Neural progenitor cell (in vitro differentiated cells): ENCODE data around the gene TSNAXIP1. TPM values are rescaled to one million over a fixed set of nuclear protein-coding genes. Genes with fewer than 3 reads are reported as not detected.

ENCODE experiments used
- DNase-seq: peaks from one replicate; pipeline ENCODE4 v3.0.0-alpha.2; 2016; ENCODE audit warnings: low spot score
- H2AFZ ChIP-seq: fragments of 200-600 bp; sonication (generic); replicated peaks from 2 replicates; pipeline ENCODE4 v1.6.1; 2016; ENCODE audit warnings: antibody characterized with exemption
- H3F3A ChIP-seq: fragments of 200-600 bp; sonication (generic); 2 replicates; pipeline ENCODE4 v1.6.1; 2016; ENCODE audit warnings: antibody characterized with exemption, low read depth
- H3K27ac ChIP-seq: fragments of 200-600 bp; sonication (generic); 2 replicates; pipeline ENCODE4 v1.5.1; 2016; ENCODE audit warnings: mild to moderate bottlenecking
- H3K27me3 ChIP-seq: fragments of 200-600 bp; sonication (generic); 2 replicates; pipeline ENCODE4 v1.6.1; 2016; ENCODE audit warnings: mild to moderate bottlenecking, moderate library complexity
- H3K36me3 ChIP-seq: fragments of 200-600 bp; sonication (generic); 2 replicates; pipeline ENCODE4 v1.5.1; 2016
- H3K4me1 ChIP-seq: fragments of 200-600 bp; sonication (generic); 2 replicates; pipeline ENCODE4 v1.6.1; 2016; ENCODE audit warnings: mixed run types
- H3K4me2 ChIP-seq: fragments of 200-600 bp; sonication (generic); 2 replicates; pipeline ENCODE4 v1.6.1; 2016
- H3K4me3 ChIP-seq: fragments of 200-600 bp; sonication (generic); 2 replicates; pipeline ENCODE4 v1.5.1; 2016
- H3K79me2 ChIP-seq: fragments of 200-600 bp; sonication (generic); 2 replicates; pipeline ENCODE4 v1.6.1; 2016; ENCODE audit warnings: low read depth
- H3K9ac ChIP-seq: fragments of 200-600 bp; sonication (generic); 2 replicates; pipeline ENCODE4 v1.6.1; 2016
- H3K9me3 ChIP-seq: fragments of 200-600 bp; sonication (generic); 2 replicates; pipeline ENCODE4 v1.5.1; 2016; ENCODE audit warnings: low read depth
- H4K20me1 ChIP-seq: fragments of 200-600 bp; sonication (generic); 2 replicates; pipeline ENCODE4 v1.6.1; 2016; ENCODE audit warnings: low read depth
- H3K27ac Mint-ChIP-seq: 3 replicates; pipeline ENCODE4 v1.8.0; 2021; ENCODE audit warnings: mixed read lengths
- H3K27me3 Mint-ChIP-seq: 2 replicates; pipeline ENCODE4 v1.8.0; 2022; ENCODE audit warnings: low read depth, mild to moderate bottlenecking, inconsistent platforms, moderate library complexity, mixed read lengths; ENCODE audit not compliant: insufficient read depth
- H3K36me3 Mint-ChIP-seq: 3 replicates; pipeline ENCODE4 v1.8.0; 2021; ENCODE audit warnings: mixed read lengths
- H3K4me1 Mint-ChIP-seq: 3 replicates; pipeline ENCODE4 v1.8.0; 2021; ENCODE audit warnings: mixed read lengths
- H3K4me3 Mint-ChIP-seq: 3 replicates; pipeline ENCODE4 v1.8.0; 2021; ENCODE audit warnings: mild to moderate bottlenecking, moderate library complexity, mixed read lengths
- H3K9me3 Mint-ChIP-seq: 3 replicates; pipeline ENCODE4 v1.8.0; 2020; ENCODE audit warnings: mixed read lengths
- EZH2 ChIP-seq: fragments of 200-600 bp; sonication (generic); IDR thresholded peaks from 2 replicates; pipeline ENCODE4 v1.6.1; 2017; ENCODE audit warnings: antibody characterized with exemption, mild to moderate bottlenecking, moderate library complexity
- EZH2phosphoT487 ChIP-seq: fragments of 200-600 bp; sonication (generic); IDR thresholded peaks from 2 replicates; pipeline ENCODE4 v1.6.1; 2017; ENCODE audit warnings: antibody characterized with exemption
- total RNA-seq: library from RNA; depleted of rRNA; stranded (reverse); fragments of >200 nt; gene quantifications from 2 replicates; pipeline ENCODE4 v1.2.3, GENCODE V29; 2015; ENCODE audit warnings: low replicate concordance
- TF ChIP-seq, protein P1 (sequence below): fragments of 200-600 bp; sonication (generic); IDR thresholded peaks from 2 replicates; pipeline ENCODE4 v1.5.1; 2017; ENCODE audit warnings: antibody characterized with exemption, mild to moderate bottlenecking

The TSNAXIP1 gene
- total RNA-seq, 1 donor from 2014 or later = 2.9 TPM

DNA sequence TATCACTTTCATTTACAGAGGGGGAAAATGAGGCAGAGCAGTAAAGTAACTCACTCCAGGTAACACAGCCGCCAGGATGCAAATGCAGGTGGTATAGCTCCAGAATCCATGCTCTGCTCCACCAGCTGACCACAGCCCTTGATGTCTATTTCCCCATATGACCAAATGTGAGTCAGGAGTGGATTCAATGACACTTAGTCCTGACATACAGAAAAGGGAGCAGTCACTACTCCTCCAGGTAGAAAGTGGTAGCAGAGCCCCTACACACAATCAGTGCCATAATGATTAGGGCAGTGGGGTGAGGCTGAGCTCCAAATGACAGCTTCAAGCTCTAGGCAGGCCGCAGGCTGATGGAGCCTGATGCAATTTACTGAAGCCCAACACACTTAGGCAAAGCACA lies 44.3 kb upstream of the TSNAXIP1 start:
- no peaks in the 10 kb centered on the region for H3F3A ChIP-seq
- no peak for TF ChIP-seq EZH2phosphoT487
- H3K4me1 ChIP-seq = peaks cover 8% of the 10 kb centered on the region
- peaks cover 17% of the 10 kb centered on the region for H3K36me3 Mint-ChIP-seq
- peaks cover 2% of the 10 kb centered on the region for H3K4me1 Mint-ChIP-seq
- H3K4me3 Mint-ChIP-seq = no peak overlapping the region
- H4K20me1 ChIP-seq = peaks cover 23% of the 10 kb centered on the region
- no peak overlapping the region for H2AFZ ChIP-seq
- no peaks in the 10 kb centered on the region for H3K27me3 ChIP-seq
- H3K27ac Mint-ChIP-seq = no peak overlapping the region
- no peaks in the 10 kb centered on the region for H3K9me3 Mint-ChIP-seq
- H3K27me3 Mint-ChIP-seq = peaks cover 5% of the 10 kb centered on the region
- no peaks in the 10 kb centered on the region for H3K79me2 ChIP-seq
- no peak overlapping the region for H3K4me3 ChIP-seq
- H3K9me3 ChIP-seq = no peaks in the 10 kb centered on the region
- no peak overlapping the region for H3K27ac ChIP-seq
- H3K9ac ChIP-seq = no peak overlapping the region
- H3K36me3 ChIP-seq = no peaks in the 10 kb centered on the region
- DNase-seq = no peak
- no peak overlapping the region for H3K4me2 ChIP-seq

DNA sequence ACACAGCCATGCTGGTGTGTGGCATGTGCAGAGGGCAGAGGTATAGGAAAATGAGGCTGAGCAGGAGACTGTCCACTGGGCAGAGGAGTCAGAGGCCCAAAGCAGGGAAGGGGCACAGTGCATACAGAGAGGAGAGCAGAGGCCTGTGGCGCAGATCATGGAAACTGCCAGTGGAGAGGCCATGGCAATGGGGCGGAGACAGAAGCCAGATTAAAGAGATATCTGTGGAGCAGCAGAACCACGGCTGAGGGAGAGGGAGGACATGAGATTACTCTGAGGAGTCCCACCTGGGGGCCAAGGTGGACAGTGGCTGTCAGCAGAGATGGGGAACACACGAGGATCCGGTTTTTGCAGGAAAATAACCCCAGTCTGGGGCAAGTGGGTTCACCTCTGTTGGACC lies 43.6 kb upstream of the TSNAXIP1 start:
- Mint-ChIP-seq H3K4me1 (peaks cover 2% of the 10 kb centered on the region), H3K27me3 (peaks cover 3% of the 10 kb centered on the region), H3K36me3 (peaks cover 17% of the 10 kb centered on the region), H3K27ac (no peak overlapping the region), H3K4me3 (no peak overlapping the region), H3K9me3 (no peaks in the 10 kb centered on the region)
- no peak overlapping the region for H3K27ac ChIP-seq
- no peaks in the 10 kb centered on the region for H3K79me2 ChIP-seq
- no peaks in the 10 kb centered on the region for H3K9me3 ChIP-seq
- peaks cover 23% of the 10 kb centered on the region for H4K20me1 ChIP-seq
- DNase-seq = no peak
- H3F3A ChIP-seq = no peaks in the 10 kb centered on the region
- TF ChIP-seq EZH2 (no peak), EZH2phosphoT487 (no peak)
- TF ChIP-seq, protein P1, sequence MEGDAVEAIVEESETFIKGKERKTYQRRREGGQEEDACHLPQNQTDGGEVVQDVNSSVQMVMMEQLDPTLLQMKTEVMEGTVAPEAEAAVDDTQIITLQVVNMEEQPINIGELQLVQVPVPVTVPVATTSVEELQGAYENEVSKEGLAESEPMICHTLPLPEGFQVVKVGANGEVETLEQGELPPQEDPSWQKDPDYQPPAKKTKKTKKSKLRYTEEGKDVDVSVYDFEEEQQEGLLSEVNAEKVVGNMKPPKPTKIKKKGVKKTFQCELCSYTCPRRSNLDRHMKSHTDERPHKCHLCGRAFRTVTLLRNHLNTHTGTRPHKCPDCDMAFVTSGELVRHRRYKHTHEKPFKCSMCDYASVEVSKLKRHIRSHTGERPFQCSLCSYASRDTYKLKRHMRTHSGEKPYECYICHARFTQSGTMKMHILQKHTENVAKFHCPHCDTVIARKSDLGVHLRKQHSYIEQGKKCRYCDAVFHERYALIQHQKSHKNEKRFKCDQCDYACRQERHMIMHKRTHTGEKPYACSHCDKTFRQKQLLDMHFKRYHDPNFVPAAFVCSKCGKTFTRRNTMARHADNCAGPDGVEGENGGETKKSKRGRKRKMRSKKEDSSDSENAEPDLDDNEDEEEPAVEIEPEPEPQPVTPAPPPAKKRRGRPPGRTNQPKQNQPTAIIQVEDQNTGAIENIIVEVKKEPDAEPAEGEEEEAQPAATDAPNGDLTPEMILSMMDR = no peak
- no peaks in the 10 kb centered on the region for H3K36me3 ChIP-seq
- H2AFZ ChIP-seq = no peak overlapping the region
- no peak overlapping the region for H3K4me2 ChIP-seq
- H3K4me3 ChIP-seq = no peak overlapping the region
- peaks cover 8% of the 10 kb centered on the region for H3K4me1 ChIP-seq
- no peaks in the 10 kb centered on the region for H3K27me3 ChIP-seq
- no peak overlapping the region for H3K9ac ChIP-seq

DNA sequence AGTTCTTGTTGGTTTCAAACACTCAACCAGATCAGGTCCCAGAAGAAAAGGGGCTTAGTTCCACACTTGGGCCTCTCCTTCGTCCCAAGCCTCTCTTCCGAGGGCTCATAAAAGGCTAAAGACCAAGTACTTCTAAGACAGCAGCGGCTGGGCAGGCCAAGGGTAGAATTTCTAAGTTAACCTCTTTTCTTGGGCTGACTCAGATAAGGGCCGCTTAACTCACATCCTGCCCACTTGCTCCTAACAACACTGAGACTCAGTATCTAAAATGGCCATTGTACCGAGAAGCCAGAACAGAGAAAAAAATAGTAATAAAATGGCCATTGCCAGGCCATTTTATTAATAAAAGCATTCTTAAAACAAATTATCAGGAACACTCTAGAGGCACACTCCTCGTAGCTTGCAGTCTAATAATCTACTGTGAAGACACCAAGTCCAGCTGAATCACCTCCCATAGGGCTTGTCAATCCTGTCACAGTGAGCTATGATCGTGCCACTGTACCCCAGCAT lies 42.5 kb upstream of the TSNAXIP1 start:
- Histone ChIP-seq H3K4me3 (no peak overlapping the region), H3K9me3 (no peaks in the 10 kb centered on the region), H3K4me2 (no peak overlapping the region), H4K20me1 (peaks cover 23% of the 10 kb centered on the region), H2AFZ (no peak overlapping the region), H3K79me2 (no peaks in the 10 kb centered on the region), H3K4me1 (peaks cover 8% of the 10 kb centered on the region), H3K27ac (no peak overlapping the region), H3F3A (no peaks in the 10 kb centered on the region), H3K27me3 (no peaks in the 10 kb centered on the region), H3K36me3 (no peaks in the 10 kb centered on the region), H3K9ac (no peak overlapping the region)
- Mint-ChIP-seq H3K9me3 (no peaks in the 10 kb centered on the region), H3K4me1 (peaks cover 2% of the 10 kb centered on the region), H3K4me3 (no peak overlapping the region), H3K27ac (no peak overlapping the region), H3K27me3 (peaks cover 3% of the 10 kb centered on the region), H3K36me3 (peaks cover 19% of the 10 kb centered on the region)
- no peak for DNase-seq
- TF ChIP-seq EZH2phosphoT487 (no peak), EZH2 (no peak)
- TF ChIP-seq, protein P1 = no peak

DNA sequence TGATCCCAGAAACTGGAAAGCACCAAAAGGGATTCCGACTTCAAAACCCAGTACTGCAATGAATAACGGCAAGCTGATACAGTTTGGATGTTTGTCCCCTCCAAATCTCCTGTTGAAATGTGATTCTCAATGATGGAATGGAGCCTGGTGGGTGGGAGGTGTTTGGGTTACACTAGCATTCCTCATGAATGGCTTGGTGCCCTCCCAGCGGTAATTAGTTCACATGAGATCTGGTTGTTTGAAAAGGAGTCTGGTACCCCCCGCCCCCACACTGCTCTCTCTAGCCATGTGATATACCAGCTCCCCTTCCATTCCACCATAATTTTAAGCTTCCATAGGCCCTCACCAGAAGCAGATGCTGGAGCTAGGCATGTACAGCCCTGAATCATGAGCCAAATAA lies 40.4 kb upstream of the TSNAXIP1 start:
- Histone ChIP-seq H3K4me2 (no peak overlapping the region), H3K9me3 (no peaks in the 10 kb centered on the region), H3K4me1 (peaks cover 8% of the 10 kb centered on the region), H2AFZ (no peak overlapping the region), H3K9ac (no peak overlapping the region), H3K36me3 (no peaks in the 10 kb centered on the region), H3K4me3 (no peak overlapping the region), H3K79me2 (no peaks in the 10 kb centered on the region), H3K27ac (no peak overlapping the region), H3F3A (no peaks in the 10 kb centered on the region), H4K20me1 (peaks cover 6% of the 10 kb centered on the region), H3K27me3 (no peaks in the 10 kb centered on the region)
- no peak for DNase-seq
- TF ChIP-seq EZH2phosphoT487 (no peak), EZH2 (no peak)
- TF ChIP-seq, protein P1 = no peak
- H3K4me3 Mint-ChIP-seq = no peak overlapping the region
- H3K27ac Mint-ChIP-seq = peak overlapping the region; percentile 83
- H3K9me3 Mint-ChIP-seq = no peaks in the 10 kb centered on the region
- peaks cover 20% of the 10 kb centered on the region for H3K36me3 Mint-ChIP-seq
- H3K27me3 Mint-ChIP-seq = peaks cover 6% of the 10 kb centered on the region
- H3K4me1 Mint-ChIP-seq = peaks cover 2% of the 10 kb centered on the region
